GDM1 (cell line): ENCODE results near the gene OR5AU1.

Experiments used
- DNase-seq: peaks from one replicate; lab custom pipeline; 2025; lab: John Stamatoyannopoulos, UW

The OR5AU1 gene

GRCh38 chr14:21155963-21156362, at the start of gene OR5AU1:
TSS of gene OR5AU1 (minus strand) at chr14:21156063. CDS start at chr14:21155872, 191 bp downstream.
- no peak for DNase-seq

- no peak for DNase-seq
Measured at GRCh38 chr14:21205026-21205677, 49.3 kb upstream of the OR5AU1 start.

- DNase-seq: no peak
Measured at GRCh38 chr14:21204167-21205025, 48.5 kb upstream of the OR5AU1 start.

GRCh38 chr14:21203470-21204166, 47.8 kb upstream of the OR5AU1 start:
- no peak for DNase-seq

GRCh38 chr14:21202463-21203358, 46.8 kb upstream of the OR5AU1 start:
- no peak for DNase-seq

- DNase-seq: no peak
Measured at GRCh38 chr14:21201732-21202462, 46.0 kb upstream of the OR5AU1 start.

GRCh38 chr14:21200752-21201461, 45.0 kb upstream of the OR5AU1 start:
- no peak for DNase-seq

- DNase-seq: no peak
Measured at GRCh38 chr14:21199611-21200560, 44.0 kb upstream of the OR5AU1 start.

- no peak for DNase-seq
Measured at GRCh38 chr14:21197418-21198205, 41.7 kb upstream of the OR5AU1 start.

GRCh38 chr14:21194597-21194996, 38.7 kb upstream of the OR5AU1 start:
- no peak for DNase-seq

- DNase-seq: no peak
Measured at GRCh38 chr14:21192875-21193535, 37.1 kb upstream of the OR5AU1 start.

- no peak for DNase-seq
Measured at GRCh38 chr14:21192447-21192822, 36.6 kb upstream of the OR5AU1 start.

- no peak for DNase-seq
Measured at GRCh38 chr14:21191809-21192446, 36.1 kb upstream of the OR5AU1 start.

GRCh38 chr14:21191261-21191808, 35.5 kb upstream of the OR5AU1 start:
- DNase-seq: no peak

GRCh38 chr14:21185491-21185890, 29.6 kb upstream of the OR5AU1 start:
- DNase-seq: no peak

- DNase-seq: no peak
Measured at GRCh38 chr14:21184254-21184653, 28.4 kb upstream of the OR5AU1 start.

GRCh38 chr14:21182166-21182565, 26.3 kb upstream of the OR5AU1 start:
- DNase-seq: no peak
